Loucy (cell line): ENCODE data around the gene TRUB1.

ENCODE experiments used
- H2AFZ ChIP-seq: fragments of 200-600 bp; sonication (generic); 2 replicates; pipeline ENCODE4 v1.6.0; 2016; ENCODE audit warnings: antibody characterized with exemption, mild to moderate bottlenecking, low read length, moderate library complexity
- H3F3A ChIP-seq: fragments of 200-600 bp; 2 replicates; pipeline ENCODE4 v1.6.0; 2016; ENCODE audit warnings: antibody characterized with exemption, low read depth, mild to moderate bottlenecking
- H3K27me3 ChIP-seq: fragments of 200-600 bp; sonication (generic); 2 replicates; pipeline ENCODE4 v1.6.1; 2014; ENCODE audit warnings: low read length, mild to moderate bottlenecking; ENCODE audit not compliant: insufficient read depth, poor library complexity, severe bottlenecking
- H3K36me3 ChIP-seq: fragments of 200-600 bp; sonication (generic); 2 replicates; pipeline ENCODE4 v1.6.1; 2016; ENCODE audit warnings: low read length; ENCODE audit not compliant: insufficient read depth
- H3K4me1 ChIP-seq: fragments of 200-600 bp; sonication (generic); 2 replicates; pipeline ENCODE4 v1.5.1; 2014; ENCODE audit warnings: low read length, mild to moderate bottlenecking; ENCODE audit not compliant: insufficient read depth, poor library complexity, severe bottlenecking
- H3K4me2 ChIP-seq: fragments of 200-600 bp; sonication (generic); 2 replicates; pipeline ENCODE4 v1.6.0; 2014; ENCODE audit warnings: antibody characterized with exemption, low read length, low read depth, mild to moderate bottlenecking; ENCODE audit not compliant: poor library complexity, severe bottlenecking
- H3K4me3 ChIP-seq: fragments of 200-600 bp; sonication (generic); 2 replicates; pipeline ENCODE4 v1.5.1; 2014; ENCODE audit warnings: low read length, mild to moderate bottlenecking, mixed read lengths; ENCODE audit not compliant: poor library complexity, severe bottlenecking
- H3K79me2 ChIP-seq: fragments of 200-600 bp; sonication (generic); 2 replicates; pipeline ENCODE4 v1.6.1; 2014; ENCODE audit warnings: low read length; ENCODE audit not compliant: insufficient read depth
- H3K9ac ChIP-seq: fragments of 200-600 bp; sonication (generic); 2 replicates; pipeline ENCODE4 v1.6.0; 2014; ENCODE audit warnings: mild to moderate bottlenecking, low read depth, low read length, moderate library complexity; ENCODE audit not compliant: poor library complexity, severe bottlenecking
- H3K9me2 ChIP-seq: fragments of 200-600 bp; sonication (generic); replicated peaks from 2 replicates; pipeline ENCODE4 v1.6.1; 2016; ENCODE audit warnings: low read depth, low read length, mixed read lengths
- H3K9me3 ChIP-seq: fragments of 200-600 bp; sonication (generic); 2 replicates; pipeline ENCODE4 v1.6.1; 2014; ENCODE audit warnings: mild to moderate bottlenecking, antibody characterized with exemption, low read length, low read depth; ENCODE audit not compliant: insufficient read depth
- H4K20me1 ChIP-seq: fragments of 200-600 bp; sonication (generic); 2 replicates; pipeline ENCODE4 v1.6.0; 2014; ENCODE audit warnings: antibody characterized with exemption, low read length, mild to moderate bottlenecking; ENCODE audit not compliant: insufficient read depth, poor library complexity, severe bottlenecking
- EZH2phosphoT487 ChIP-seq: fragments of 200-600 bp; IDR thresholded peaks from 2 replicates; pipeline ENCODE4 v1.6.1; 2018; ENCODE audit warnings: antibody characterized with exemption, mild to moderate bottlenecking, moderate library complexity, borderline replicate concordance
- TF ChIP-seq, protein P1 (sequence below): fragments of 200-600 bp; sonication (generic); conservative IDR thresholded peaks from 2 replicates; pipeline ENCODE4 v1.5.1; 2014; ENCODE audit warnings: mild to moderate bottlenecking, antibody characterized with exemption, low read length

Gene TRUB1

DNA sequence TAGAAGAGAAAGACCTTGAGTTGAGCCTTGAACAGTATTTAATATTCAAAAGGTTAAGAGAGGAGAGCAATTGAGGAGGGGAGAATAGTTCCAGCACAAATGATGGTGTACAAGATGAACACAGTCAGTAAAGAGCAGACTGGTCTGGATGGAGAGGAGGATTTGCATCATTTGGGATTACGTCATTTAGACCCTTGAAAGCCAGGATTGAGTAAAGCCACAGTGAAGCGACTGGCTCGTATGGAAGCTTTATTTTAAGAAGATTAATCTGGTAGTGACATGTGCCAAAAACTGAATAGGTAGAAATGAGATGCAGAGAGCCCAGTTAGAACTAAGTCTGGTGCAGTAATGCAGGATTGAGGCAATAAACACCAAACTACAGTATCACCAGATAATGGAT is 52.6 kb downstream of the TRUB1 start:
- no peaks in the 10 kb centered on the region for H3K4me1 ChIP-seq
- no peak overlapping the region for H3K4me2 ChIP-seq
- no peak overlapping the region for H3K9ac ChIP-seq
- no peaks in the 10 kb centered on the region for H3K36me3 ChIP-seq
- TF ChIP-seq, protein P1, sequence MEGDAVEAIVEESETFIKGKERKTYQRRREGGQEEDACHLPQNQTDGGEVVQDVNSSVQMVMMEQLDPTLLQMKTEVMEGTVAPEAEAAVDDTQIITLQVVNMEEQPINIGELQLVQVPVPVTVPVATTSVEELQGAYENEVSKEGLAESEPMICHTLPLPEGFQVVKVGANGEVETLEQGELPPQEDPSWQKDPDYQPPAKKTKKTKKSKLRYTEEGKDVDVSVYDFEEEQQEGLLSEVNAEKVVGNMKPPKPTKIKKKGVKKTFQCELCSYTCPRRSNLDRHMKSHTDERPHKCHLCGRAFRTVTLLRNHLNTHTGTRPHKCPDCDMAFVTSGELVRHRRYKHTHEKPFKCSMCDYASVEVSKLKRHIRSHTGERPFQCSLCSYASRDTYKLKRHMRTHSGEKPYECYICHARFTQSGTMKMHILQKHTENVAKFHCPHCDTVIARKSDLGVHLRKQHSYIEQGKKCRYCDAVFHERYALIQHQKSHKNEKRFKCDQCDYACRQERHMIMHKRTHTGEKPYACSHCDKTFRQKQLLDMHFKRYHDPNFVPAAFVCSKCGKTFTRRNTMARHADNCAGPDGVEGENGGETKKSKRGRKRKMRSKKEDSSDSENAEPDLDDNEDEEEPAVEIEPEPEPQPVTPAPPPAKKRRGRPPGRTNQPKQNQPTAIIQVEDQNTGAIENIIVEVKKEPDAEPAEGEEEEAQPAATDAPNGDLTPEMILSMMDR, result no peak
- no peak for TF ChIP-seq EZH2phosphoT487
- H3F3A ChIP-seq, result no peaks in the 10 kb centered on the region
- H2AFZ ChIP-seq, result no peak overlapping the region
- H3K9me2 ChIP-seq, result no peaks in the 10 kb centered on the region
- H3K27me3 ChIP-seq, result no peaks in the 10 kb centered on the region
- no peak overlapping the region for H3K4me3 ChIP-seq
- H3K9me3 ChIP-seq, result peaks cover 4% of the 10 kb centered on the region; the same call in 1 of the 2 replicates
- no peaks in the 10 kb centered on the region for H4K20me1 ChIP-seq
- H3K79me2 ChIP-seq, result no peaks in the 10 kb centered on the region

DNA sequence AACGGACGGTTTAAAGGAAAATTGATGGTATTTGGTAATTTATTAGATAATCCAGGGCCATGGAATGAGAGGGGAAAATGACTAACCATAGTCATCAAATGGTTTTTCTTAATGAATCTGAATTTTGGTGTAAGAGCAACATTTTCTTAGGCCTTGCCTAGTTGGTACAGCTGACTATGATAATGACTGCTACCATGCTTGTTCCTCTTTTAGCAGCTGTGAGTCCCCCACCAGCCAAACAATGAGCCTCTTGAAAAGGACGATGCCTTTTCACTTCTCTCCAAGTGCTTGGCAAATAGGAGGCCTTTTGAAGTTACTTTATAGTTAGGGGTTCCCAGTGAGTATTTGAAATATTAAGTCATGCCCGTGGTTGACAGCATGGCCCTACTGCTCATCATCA is 53.0 kb downstream of the TRUB1 start:
- no peak overlapping the region for H2AFZ ChIP-seq
- H3K9ac ChIP-seq, result no peak overlapping the region
- no peak overlapping the region for H3K4me3 ChIP-seq
- H3K9me3 ChIP-seq, result no peaks in the 10 kb centered on the region
- H3K27me3 ChIP-seq, result no peaks in the 10 kb centered on the region
- TF ChIP-seq, protein P1, result no peak
- TF ChIP-seq EZH2phosphoT487, result no peak
- no peaks in the 10 kb centered on the region for H3K9me2 ChIP-seq
- no peaks in the 10 kb centered on the region for H3K79me2 ChIP-seq
- H3K4me2 ChIP-seq, result no peak overlapping the region
- H3F3A ChIP-seq, result no peaks in the 10 kb centered on the region
- no peaks in the 10 kb centered on the region for H3K4me1 ChIP-seq
- no peaks in the 10 kb centered on the region for H3K36me3 ChIP-seq
- H4K20me1 ChIP-seq, result no peaks in the 10 kb centered on the region

DNA sequence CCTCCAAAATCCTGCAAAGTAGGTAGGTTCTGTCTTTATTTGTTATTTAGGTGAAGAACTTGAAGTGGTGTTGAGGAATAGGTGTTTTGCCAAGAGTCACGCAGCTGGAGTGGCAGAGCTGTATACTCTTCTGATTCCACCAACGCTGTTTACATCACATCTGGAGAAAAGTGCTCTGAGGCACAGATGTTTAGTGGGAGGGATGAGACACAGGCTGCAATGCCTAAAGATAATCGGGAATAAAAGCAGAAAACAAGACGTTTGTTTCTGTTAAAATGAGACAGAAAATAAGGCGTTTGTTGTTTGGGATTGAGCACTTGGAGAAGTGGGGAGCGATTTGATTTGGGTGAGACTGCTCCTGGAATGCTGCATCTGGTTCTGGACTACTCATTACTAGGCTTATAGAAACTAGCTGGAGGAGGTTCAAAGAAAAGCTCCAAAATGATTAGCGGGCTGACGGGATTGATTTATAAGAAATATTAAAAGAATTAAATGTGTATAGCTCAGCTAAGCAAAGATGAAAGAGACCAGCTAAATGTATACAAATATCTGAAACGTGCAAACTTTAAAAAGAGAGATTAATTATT is 54.3 kb downstream of the TRUB1 start:
- Histone ChIP-seq H3K4me1 (no peaks in the 10 kb centered on the region), H3F3A (no peaks in the 10 kb centered on the region), H3K27me3 (no peaks in the 10 kb centered on the region), H3K9me2 (no peaks in the 10 kb centered on the region), H3K4me2 (no peak overlapping the region), H4K20me1 (no peaks in the 10 kb centered on the region), H3K79me2 (no peaks in the 10 kb centered on the region), H3K4me3 (no peak overlapping the region), H3K36me3 (no peaks in the 10 kb centered on the region), H3K9ac (no peak overlapping the region), H2AFZ (no peak overlapping the region), H3K9me3 (no peaks in the 10 kb centered on the region)
- TF ChIP-seq, protein P1, result no peak
- no peak for TF ChIP-seq EZH2phosphoT487
